Right lobe of liver (tissue), 6 donors: Measurements from ENCODE around the gene MID1. TPM values are rescaled to one million over a fixed set of nuclear protein-coding genes. Genes with fewer than 3 reads are reported as not detected.

Experiments used
- ATAC-seq, 4 donors: fragments of 200-7000 bp; cut with Tn5 transposase; one replicate each; pipeline ENCODE4 v1.9.1; 2020; ENCODE audit warnings: mild to moderate bottlenecking in 4 of 4, moderate library complexity in 4 of 4
- DNase-seq, 3 donors: peaks; one replicate each; pipeline ENCODE4 v3.0.0-alpha.2; 2020
- H3K27ac ChIP-seq, 3 donors: fragments of 200-600 bp; one replicate each; pipeline ENCODE4 v1.8.0; 2022
- H3K27me3 ChIP-seq, 2 donors: fragments of 200-600 bp; one replicate each; pipeline ENCODE4 v1.8.0; 2022
- H3K36me3 ChIP-seq, 4 donors: fragments of 200-600 bp; sonication (generic) in 1 of 4; one replicate each; pipeline versions ENCODE4 v1.5.1 to v1.8.0; 2017 to 2022; ENCODE audit warnings: control low read depth in 1 of 4
- H3K4me1 ChIP-seq, 4 donors: fragments of 200-600 bp; sonication (generic) in 1 of 4; one replicate each; pipeline versions ENCODE4 v1.5.1 to v1.8.0; 2017 to 2022; ENCODE audit warnings: control low read depth in 1 of 4
- H3K4me3 ChIP-seq, 3 donors: fragments of 200-600 bp; one replicate each; pipeline ENCODE4 v1.8.0; 2022
- H3K9me3 ChIP-seq, 4 donors: fragments of 200-600 bp; sonication (generic) in 1 of 4; one replicate each; pipeline versions ENCODE4 v1.5.1 to v1.8.0; 2017 to 2022; ENCODE audit warnings: control low read depth in 1 of 4
- POLR2A ChIP-seq: fragments of 450-650 bp; IDR thresholded peaks from one replicate; pipeline ENCODE4 v1.6.1; 2017; ENCODE audit warnings: antibody characterized with exemption, mild to moderate bottlenecking
- WGBS: methylation state at CpG from one replicate; pipeline ENCODE4 v1.1.6; 2018; ENCODE audit warnings: low coverage, low lambda C conversion rate; ENCODE audit not compliant: insufficient coverage; ENCODE audit errors: missing lambda C conversion rate; 5-methylcytosine and 5-hydroxymethylcytosine counted together
- intact Hi-C, 2 donors: fragments of 100-400 bp; cut with DNase I; formaldehyde crosslinking; loops; one replicate each; pipeline versions ENCODE4 v1.11.2 to v1.14.1; 2022
- total RNA-seq, 6 experiments: library from RNA; depleted of rRNA in 2 of 6; stranded (reverse); fragments of >200 nt in 2 of 6; fragmentation: NEBNext Ultra II Directional in 3 of 6; extraction: Animal tissue kit (Norgen Biotek cat#: 25700) in 3 of 6; gene quantifications; one replicate each; pipeline versions ENCODE4 v1.1.0 to v1.2.4, GENCODE V29; 2016 to 2023
- TF ChIP-seq, protein P1 (sequence below), 4 donors: fragments of 200-600 bp in 3 of 4; fragments of 450-650 bp in 1 of 4; IDR thresholded peaks; one replicate each; pipeline versions ENCODE4 v1.5.1 to v1.8.0; 2016 to 2022; ENCODE audit warnings: antibody characterized with exemption in 4 of 4, mild to moderate bottlenecking in 2 of 4
- donor health status: DM: no; HTN: yes; CAD: no.
- donor health status: DM: no; HTN: no; CAD: no.
- donor health status: DM: no; HTN: no; CAD: no.
- donor health status: DM: no; HTN: yes; CAD: no.
- donor health status: DM: no; HTN: yes; CAD: no.

MID1 gene
- total RNA-seq, 6 experiments from 2014 or later, result 2.2 to 10.0 (median 4.6) TPM

- DNase-seq (no peak), ATAC-seq (no peak)
- intact Hi-C loops, result no loop called here
- 62% methylated on average over 3 of the region's 3 CpGs for WGBS
- TF ChIP-seq, protein P1, sequence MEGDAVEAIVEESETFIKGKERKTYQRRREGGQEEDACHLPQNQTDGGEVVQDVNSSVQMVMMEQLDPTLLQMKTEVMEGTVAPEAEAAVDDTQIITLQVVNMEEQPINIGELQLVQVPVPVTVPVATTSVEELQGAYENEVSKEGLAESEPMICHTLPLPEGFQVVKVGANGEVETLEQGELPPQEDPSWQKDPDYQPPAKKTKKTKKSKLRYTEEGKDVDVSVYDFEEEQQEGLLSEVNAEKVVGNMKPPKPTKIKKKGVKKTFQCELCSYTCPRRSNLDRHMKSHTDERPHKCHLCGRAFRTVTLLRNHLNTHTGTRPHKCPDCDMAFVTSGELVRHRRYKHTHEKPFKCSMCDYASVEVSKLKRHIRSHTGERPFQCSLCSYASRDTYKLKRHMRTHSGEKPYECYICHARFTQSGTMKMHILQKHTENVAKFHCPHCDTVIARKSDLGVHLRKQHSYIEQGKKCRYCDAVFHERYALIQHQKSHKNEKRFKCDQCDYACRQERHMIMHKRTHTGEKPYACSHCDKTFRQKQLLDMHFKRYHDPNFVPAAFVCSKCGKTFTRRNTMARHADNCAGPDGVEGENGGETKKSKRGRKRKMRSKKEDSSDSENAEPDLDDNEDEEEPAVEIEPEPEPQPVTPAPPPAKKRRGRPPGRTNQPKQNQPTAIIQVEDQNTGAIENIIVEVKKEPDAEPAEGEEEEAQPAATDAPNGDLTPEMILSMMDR (IDR thresholded peaks at IDR 0.05), result no peak
- no peak overlapping the region for H3K27ac ChIP-seq
- no peaks in the 10 kb centered on the region for H3K9me3 ChIP-seq
- no peaks in the 10 kb centered on the region for H3K4me1 ChIP-seq
- no peak overlapping the region for H3K4me3 ChIP-seq
- H3K27me3 ChIP-seq, result no peaks in the 10 kb centered on the region
- no peaks in the 10 kb centered on the region for H3K36me3 ChIP-seq
Measured at GRCh38 chrX:10467793-10468192, 152.6 kb downstream of the MID1 start.

DNA sequence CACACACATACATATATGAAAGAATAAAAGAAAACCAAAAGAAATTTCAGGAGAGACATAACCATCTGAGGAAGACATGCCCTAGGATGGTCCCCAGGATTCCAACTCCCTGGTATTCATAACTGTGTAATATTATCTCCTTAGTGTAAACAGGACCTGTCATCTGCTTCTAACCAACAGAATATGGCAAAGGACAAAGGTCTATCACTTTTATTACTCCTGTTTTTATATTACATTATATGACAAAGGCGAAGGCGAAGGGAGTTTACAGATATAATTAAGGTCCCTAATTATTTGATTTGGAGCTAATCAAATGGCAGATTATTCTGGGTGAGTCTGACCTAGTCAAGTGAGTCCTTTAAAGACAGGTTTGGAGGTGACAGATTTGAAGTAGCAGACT, 155.1 kb downstream of the MID1 start:
- no peak for ATAC-seq

GRCh38 chrX:10457092-10457491, 163.3 kb downstream of the MID1 start:
- TF ChIP-seq, protein P1 (IDR thresholded peaks at IDR 0.05), result no peak
- no peak for TF ChIP-seq POLR2A
- no peaks in the 10 kb centered on the region for H3K4me1 ChIP-seq
- no peak overlapping the region for H3K27ac ChIP-seq
- WGBS, result 50% methylated on average over 1 of the region's 5 CpGs
- DNase-seq (no peak), ATAC-seq (no peak)
- H3K36me3 ChIP-seq, result peaks cover 0 to 4% (median 0%) of the 10 kb centered on the region in 4 donors
- H3K4me3 ChIP-seq, result no peak overlapping the region
- intact Hi-C loops, result no loop called here
- no peaks in the 10 kb centered on the region for H3K9me3 ChIP-seq
- no peaks in the 10 kb centered on the region for H3K27me3 ChIP-seq

More for the DNA sequence above, 155.1 kb downstream of the MID1 start:
- Histone ChIP-seq H3K27ac (no peak overlapping the region), H3K4me3 (no peak overlapping the region), H3K27me3 (no peaks in the 10 kb centered on the region), H3K4me1 (no peaks in the 10 kb centered on the region), H3K36me3 (no peaks in the 10 kb centered on the region), H3K9me3 (no peaks in the 10 kb centered on the region)
- TF ChIP-seq, protein P1 (IDR thresholded peaks at IDR 0.05), result no peak
- 82% methylated on average over 2 of the region's 2 CpGs for WGBS
- no peak for DNase-seq
- intact Hi-C loops, result no loop called here

- DNase-seq (no peak), ATAC-seq (peak in 3 of 4 donors; percentile 27 to 63 (median 45))
- no peaks in the 10 kb centered on the region for H3K27me3 ChIP-seq
- H3K36me3 ChIP-seq, result peaks cover 0 to 4% (median 0%) of the 10 kb centered on the region in 4 donors
- H3K4me1 ChIP-seq, result no peaks in the 10 kb centered on the region
- no peaks in the 10 kb centered on the region for H3K9me3 ChIP-seq
- H3K27ac ChIP-seq, result peak overlapping the region in 1 of 3 donors; percentile 11
- no peak overlapping the region for H3K4me3 ChIP-seq
- TF ChIP-seq POLR2A, result no peak
- TF ChIP-seq, protein P1 (IDR thresholded peaks at IDR 0.05), result no peak
- WGBS, result 47% methylated on average over 1 of the region's 1 CpG
- intact Hi-C loops, result no loop called here
Measured at GRCh38 chrX:10453945-10454344, 166.4 kb downstream of the MID1 start.

DNA sequence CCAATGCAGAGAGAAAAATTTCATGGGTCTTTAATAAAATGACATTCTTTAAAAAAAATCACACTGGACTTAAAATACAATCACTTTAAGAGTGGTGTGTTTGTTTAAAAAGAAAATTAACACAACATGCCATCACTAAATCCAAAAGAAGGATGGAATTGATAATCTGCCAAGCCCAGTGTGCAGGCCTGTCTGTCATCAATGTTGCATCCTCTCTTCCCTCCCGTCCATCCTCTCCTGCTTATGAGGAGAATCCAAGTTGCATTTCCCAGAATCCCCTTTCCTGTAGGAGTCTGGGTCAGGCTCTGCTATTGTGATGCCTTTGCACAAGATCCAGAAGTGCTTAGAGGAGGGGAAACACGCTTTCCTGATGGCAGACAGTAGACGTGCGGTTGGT, 169.4 kb downstream of the MID1 start:
- ATAC-seq, result no peak
- H3K4me3 ChIP-seq, result no peak overlapping the region
- WGBS, result 22% methylated on average over 1 of the region's 4 CpGs
- peaks cover 0 to 4% (median 0%) of the 10 kb centered on the region in 4 donors for H3K36me3 ChIP-seq
- H3K27ac ChIP-seq, result no peak overlapping the region
- H3K27me3 ChIP-seq, result no peaks in the 10 kb centered on the region
- no peaks in the 10 kb centered on the region for H3K9me3 ChIP-seq
- no peaks in the 10 kb centered on the region for H3K4me1 ChIP-seq
- DNase-seq, result no peak
- intact Hi-C loops, result no loop called here
- TF ChIP-seq POLR2A, result no peak
- TF ChIP-seq, protein P1 (IDR thresholded peaks at IDR 0.05), result no peak
